H1 (cell line): Measurements from ENCODE around the gene TTC6. TPM values are rescaled to one million over a fixed set of nuclear protein-coding genes. Genes with fewer than 3 reads are reported as not detected.

Experiments used
- CTCF ChIA-PET: fragments of 300-600 bp; sonication (Branson Sonifier 250); formaldehyde crosslinking; loops from one replicate; lab custom pipeline; 2021; ENCODE audit not compliant: partially characterized antibody; lab: Charles Lee
- POLR2A ChIA-PET: fragments of 300-600 bp; sonication (Branson Sonifier 250); formaldehyde crosslinking; loops from one replicate; lab custom pipeline; 2021; ENCODE audit warnings: inconsistent platforms; ENCODE audit not compliant: partially characterized antibody; lab: Charles Lee
- DNase-seq, 2 experiments: peaks; one replicate each; pipeline versions ENCODE4 v3.0.0 to v3.0.0-alpha.2; 2010 to 2022; ENCODE audit warnings: low spot score in 2 of 2, low read depth in 1 of 2, mixed read lengths in 1 of 2
- FAIRE-seq: peaks from 2 replicates; lab custom pipeline; 2011; peaks lifted over from hg19 to GRCh38; lab: Jason Lieb, UNC
- H2AFZ ChIP-seq: 2 replicates; pipeline ENCODE4 v1.8.1; 2012; ENCODE audit warnings: low read length, inconsistent platforms
- H2AK5ac ChIP-seq: 2 replicates; pipeline ENCODE4 v1.6.1; 2013; ENCODE audit warnings: low read depth, low read length
- H2BK120ac ChIP-seq: replicated peaks from 2 replicates; pipeline ENCODE3; 2013; ENCODE audit warnings: low read depth, low read length, inconsistent platforms
- H2BK12ac ChIP-seq: 2 replicates; pipeline ENCODE4 v1.6.1; 2013; ENCODE audit warnings: low read depth, low read length
- H2BK15ac ChIP-seq: 2 replicates; pipeline ENCODE4 v1.6.1; 2013; ENCODE audit warnings: low read length
- H2BK20ac ChIP-seq: 2 replicates; pipeline ENCODE4 v1.6.1; 2013; ENCODE audit warnings: low read length
- H2BK5ac ChIP-seq: 2 replicates; pipeline ENCODE4 v1.6.1; 2013; ENCODE audit warnings: low read depth, low read length
- H3K14ac ChIP-seq: 2 replicates; pipeline ENCODE4 v1.6.1; 2013; ENCODE audit warnings: inconsistent platforms; ENCODE audit not compliant: insufficient read length
- H3K18ac ChIP-seq: 2 replicates; pipeline ENCODE4 v1.6.1; 2013; ENCODE audit warnings: low read length; ENCODE audit errors: extremely low read depth
- H3K23ac ChIP-seq: 2 replicates; pipeline ENCODE4 v1.6.1; 2013; ENCODE audit warnings: inconsistent platforms; ENCODE audit not compliant: insufficient read length
- H3K23me2 ChIP-seq: 2 replicates; pipeline ENCODE4 v1.6.1; 2013; ENCODE audit warnings: low read depth, low read length
- H3K27ac ChIP-seq: 2 replicates; pipeline ENCODE4 v1.6.1; 2011; ENCODE audit warnings: low read depth, low read length, inconsistent platforms
- H3K27me3 ChIP-seq, 4 experiments: replicated peaks in 1 of 4; 1 replicate in 1 of 4; 2 replicates in 3 of 4; pipeline versions ENCODE4 v1.6.1 to v1.8.1; 2011 to 2013; ENCODE audit warnings: low read length in 3 of 4, mild to moderate bottlenecking in 3 of 4, inconsistent platforms in 2 of 4, mixed read lengths in 2 of 4, moderate library complexity in 1 of 4; ENCODE audit not compliant: control insufficient read depth in 3 of 4, insufficient read depth in 3 of 4; ENCODE audit errors: extremely low read depth in 1 of 4
- H3K36me3 ChIP-seq, 4 experiments: 2 replicates each; pipeline versions ENCODE4 v1.6.1 to v1.8.1; 2011 to 2013; ENCODE audit warnings: mild to moderate bottlenecking in 4 of 4, low read length in 3 of 4, moderate library complexity in 2 of 4, control low read depth in 1 of 4, inconsistent platforms in 1 of 4; ENCODE audit not compliant: insufficient read depth in 4 of 4, control insufficient read depth in 2 of 4
- H3K4ac ChIP-seq: replicated peaks from 2 replicates; pipeline ENCODE3; 2013; ENCODE audit warnings: low read length, low read depth, mixed read lengths, inconsistent platforms; ENCODE audit not compliant: insufficient read length
- H3K4me1 ChIP-seq, 4 experiments: replicated peaks in 1 of 4; 1 replicate in 1 of 4; 2 replicates in 3 of 4; pipeline versions ENCODE4 v1.6.1 to v1.8.1; 2011 to 2013; ENCODE audit warnings: low read length in 3 of 4, inconsistent platforms in 2 of 4, mixed read lengths in 1 of 4; ENCODE audit not compliant: insufficient read depth in 4 of 4, control insufficient read depth in 3 of 4
- H3K4me2 ChIP-seq, 2 experiments: 2 replicates each; pipeline versions ENCODE4 v1.6.1 to v1.8.1; 2011 to 2013; ENCODE audit warnings: low read depth in 2 of 2, low read length in 2 of 2, control low read depth in 1 of 2, inconsistent platforms in 1 of 2, mild to moderate bottlenecking in 1 of 2; ENCODE audit not compliant: insufficient read depth in 1 of 2
- H3K4me3 ChIP-seq, 4 experiments: fragments of 200-600, 300-600 bp in 1 of 4; sonication (generic), shearing (Covaris generic), sonication (Bioruptor Twin) in 1 of 4; 2 replicates each; pipeline versions ENCODE4 v1.5.1 to v1.8.1; 2011 to 2016; ENCODE audit warnings: low read length in 4 of 4, low read depth in 3 of 4, control low read depth in 2 of 4, inconsistent platforms in 2 of 4, mild to moderate bottlenecking in 2 of 4, mixed read lengths in 1 of 4, moderate library complexity in 1 of 4; ENCODE audit not compliant: insufficient read depth in 2 of 4; ENCODE audit errors: extremely low read depth in 1 of 4
- H3K56ac ChIP-seq: replicated peaks from 2 replicates; pipeline ENCODE3; 2013; ENCODE audit warnings: low read depth, mild to moderate bottlenecking, mixed read lengths, low read length, inconsistent platforms; ENCODE audit not compliant: insufficient read length
- H3K79me1 ChIP-seq: 2 replicates; pipeline ENCODE4 v1.6.1; 2013; ENCODE audit warnings: low read depth, low read length, control low read depth
- H3K79me2 ChIP-seq, 2 experiments: 2 replicates each; pipeline versions ENCODE4 v1.6.1 to v1.8.1; 2012 to 2013; ENCODE audit warnings: low read length in 2 of 2, mild to moderate bottlenecking in 2 of 2, inconsistent platforms in 1 of 2; ENCODE audit not compliant: insufficient read depth in 2 of 2, control insufficient read depth in 1 of 2
- H3K9ac ChIP-seq, 4 experiments: replicated peaks in 1 of 4; 1 replicate in 1 of 4; 2 replicates in 3 of 4; pipeline versions ENCODE4 v1.6.1 to v1.8.1; 2011 to 2013; ENCODE audit warnings: low read depth in 3 of 4, low read length in 3 of 4, control low read depth in 2 of 4, mild to moderate bottlenecking in 2 of 4, moderate library complexity in 2 of 4, inconsistent platforms in 1 of 4; ENCODE audit errors: extremely low read depth in 1 of 4
- H3K9me3 ChIP-seq, 2 experiments: 2 replicates each; pipeline versions ENCODE4 v1.6.1 to v1.8.1; 2012 to 2013; ENCODE audit warnings: mild to moderate bottlenecking in 2 of 2, moderate library complexity in 2 of 2, control low read depth in 1 of 2, inconsistent platforms in 1 of 2, low read depth in 1 of 2, low read length in 1 of 2, mixed read lengths in 1 of 2; ENCODE audit not compliant: insufficient read depth in 2 of 2
- H4K20me1 ChIP-seq, 2 experiments: replicated peaks in 1 of 2; 2 replicates each; pipeline versions ENCODE3 to v1.8.1; 2011 to 2013; ENCODE audit warnings: inconsistent platforms in 2 of 2, low read length in 2 of 2, mild to moderate bottlenecking in 1 of 2; ENCODE audit not compliant: insufficient read depth in 2 of 2, control insufficient read depth in 1 of 2
- H4K5ac ChIP-seq: 2 replicates; pipeline ENCODE4 v1.6.1; 2013; ENCODE audit warnings: low read length, low read depth, mixed read lengths, inconsistent platforms; ENCODE audit not compliant: insufficient read length
- H4K8ac ChIP-seq: 2 replicates; pipeline ENCODE4 v1.8.0; 2013; ENCODE audit warnings: mild to moderate bottlenecking, moderate library complexity, low read length, inconsistent platforms; ENCODE audit not compliant: insufficient read depth; ENCODE audit errors: extremely low read depth
- H4K91ac ChIP-seq: replicated peaks from 2 replicates; pipeline ENCODE3; 2013; ENCODE audit warnings: low read length, mixed read lengths, inconsistent platforms; ENCODE audit not compliant: insufficient read length
- CBX8 ChIP-seq: fragments of 300-800, 300-1000 bp; sonication (generic); IDR thresholded peaks from 2 replicates; pipeline ENCODE4 v1.7.1; 2016; ENCODE audit warnings: low read depth, low read length, borderline replicate concordance
- CHD1 ChIP-seq: IDR thresholded peaks from 2 replicates; pipeline ENCODE4 v1.6.1; 2012; ENCODE audit warnings: low read depth, low read length, improper control_type of control experiment
- KDM4A ChIP-seq: IDR thresholded peaks from one replicate; pipeline ENCODE4 v1.7.1; 2012; ENCODE audit warnings: low read depth, mild to moderate bottlenecking, moderate library complexity, low read length, inconsistent platforms; ENCODE audit not compliant: severe bottlenecking
- WGBS, 2 experiments: shearing (Covaris generic) in 1 of 2; methylation state at CpG; one replicate each; pipeline versions ENCODE4 v1.1.6 to v1.1.7; 2013 to 2015; ENCODE audit warnings: low lambda C conversion rate in 2 of 2, mixed read lengths in 2 of 2, inconsistent platforms in 1 of 2, low coverage in 1 of 2, missing lambda C conversion rate in 1 of 2; ENCODE audit not compliant: insufficient replicate concordance in 2 of 2, insufficient coverage in 1 of 2, insufficient read length in 1 of 2; ENCODE audit errors: extremely low coverage in 1 of 2, missing lambda C conversion rate in 1 of 2; 5-methylcytosine and 5-hydroxymethylcytosine counted together
- polyA plus RNA-seq, 7 experiments: library from polyadenylated mRNA; depleted of rRNA in 3 of 7; stranded (reverse) in 5 of 7; unstranded in 2 of 7; fragments of >200 nt in 5 of 7; fragments of 200-250 nt in 2 of 7; gene quantifications; 1 replicate in 5 of 7; 2 replicates in 1 of 7; 4 replicates in 1 of 7; pipeline versions ENCODE4 v1.2.1 to v1.2.3, GENCODE V29; 2011 to 2013; ENCODE audit warnings: missing spikeins in 2 of 7, mixed read lengths in 2 of 7
- total RNA-seq: library from RNA; stranded (reverse); fragmentation: NEBNext Ultra II Directional; extraction: Animal tissue kit (Norgen Biotek cat#: 25700); gene quantifications from 2 replicates; pipeline ENCODE4 v1.2.1, GENCODE V29; 2021

The TTC6 gene
- total and polyA plus RNA-seq, 2 of the 8 experiments (the other 6 are each of a cell fraction or from before 2014, with no cell fraction given) = 0.02 TPM; not detected in 1

DNA sequence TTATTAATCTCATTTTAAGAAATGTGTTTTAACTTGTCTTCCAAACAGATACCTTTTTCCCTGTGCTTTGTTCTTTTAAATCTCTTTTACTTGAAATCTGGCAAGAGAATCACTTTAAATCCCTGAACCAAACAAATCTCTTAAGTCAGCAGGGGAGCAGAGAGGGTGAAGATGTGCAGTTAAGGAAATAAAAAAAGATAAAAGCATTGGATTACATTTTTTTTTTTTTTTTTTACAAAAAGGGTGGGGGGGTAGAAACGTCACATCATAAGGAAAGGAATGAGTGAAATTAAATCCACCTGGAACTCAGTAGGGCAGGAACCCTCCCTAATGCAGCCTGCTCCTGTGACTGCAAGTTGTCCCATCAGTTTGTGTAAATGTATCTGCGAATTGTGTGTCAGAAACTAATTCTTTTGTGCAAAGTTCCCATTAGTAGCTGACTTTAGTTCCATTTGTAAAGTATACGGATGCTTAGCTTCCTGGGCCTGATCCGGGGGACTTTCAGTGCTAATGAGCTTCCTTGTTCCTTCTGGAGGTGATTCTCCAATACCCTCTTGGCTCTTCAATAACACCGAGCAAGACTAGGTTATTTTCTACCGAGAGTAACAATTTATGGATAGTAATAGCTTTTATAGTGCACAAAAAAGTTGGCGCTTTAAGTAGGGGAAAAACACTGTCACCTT is 1.5 kb downstream of the TTC6 start:
- H2BK15ac ChIP-seq = no peak overlapping the region
- H3K4me1 ChIP-seq = peaks cover 0 to 27% (median 13%) of the 10 kb centered on the region in 4 experiments; a peak in 6 of 7 replicates
- no peak overlapping the region for H2BK120ac ChIP-seq
- H3K36me3 ChIP-seq = no peaks in the 10 kb centered on the region
- no peaks in the 10 kb centered on the region for H3K9me3 ChIP-seq
- ChIA-PET POLR2A (interaction anchor here (1.0 kb wide), 1 partner anchor 12 kb away, joined by 3 read pairs; no protein-coding TSS in a partner anchor), CTCF (interaction anchor here (0.6 to 7.6 kb wide), 13 partner anchors 9 to 660 kb away, joined by 3 to 62 read pairs (median 4); no protein-coding TSS in a partner anchor)
- H2AFZ ChIP-seq = no peak overlapping the region
- no peak for DNase-seq
- H3K23ac ChIP-seq = no peak overlapping the region
- H4K20me1 ChIP-seq = peaks cover 10 to 24% of the 10 kb centered on the region in 2 experiments
- H3K4me2 ChIP-seq = peak overlapping the region in 1 of 2 experiments; percentile 89; a peak in 1 of 4 replicates
- H4K91ac ChIP-seq = no peak overlapping the region
- no peak overlapping the region for H2BK12ac ChIP-seq
- no peak overlapping the region for H2BK5ac ChIP-seq
- peaks cover 86 to 99% (median 93%) of the 10 kb centered on the region in 4 experiments for H3K27me3 ChIP-seq
- WGBS, 2 experiments = 33% methylated on average over 7 of the region's 7 CpGs; no CpG with 5 or more reads in 1 of the 2 experiments
- no peak overlapping the region for H4K5ac ChIP-seq
- peaks cover 5% of the 10 kb centered on the region for H3K23me2 ChIP-seq
- H4K8ac ChIP-seq = no peak overlapping the region
- no peak overlapping the region for H2BK20ac ChIP-seq
- no peak overlapping the region for H2AK5ac ChIP-seq
- no peak overlapping the region for H3K18ac ChIP-seq
- H3K27ac ChIP-seq = no peak overlapping the region
- H3K79me1 ChIP-seq = no peaks in the 10 kb centered on the region
- TF ChIP-seq KDM4A (no peak), CBX8 (0 out of 2 replicates have a peak, but pooled peaks have one; percentile 26), CHD1 (no peak)
- no peak for FAIRE-seq
- no peak overlapping the region for H3K9ac ChIP-seq
- no peak overlapping the region for H3K56ac ChIP-seq
- H3K4ac ChIP-seq = no peak overlapping the region
- no peak overlapping the region for H3K4me3 ChIP-seq
- H3K79me2 ChIP-seq = no peaks in the 10 kb centered on the region
- H3K14ac ChIP-seq = no peak overlapping the region
